ENCODE measurements around the gene TAPBP. TPM values are rescaled to one million over a fixed set of nuclear protein-coding genes. Genes with fewer than 3 reads are reported as not detected.

TAPBP gene
- total RNA-seq, 1 experiment from 2014 or later, result 67.2 TPM

DNA sequence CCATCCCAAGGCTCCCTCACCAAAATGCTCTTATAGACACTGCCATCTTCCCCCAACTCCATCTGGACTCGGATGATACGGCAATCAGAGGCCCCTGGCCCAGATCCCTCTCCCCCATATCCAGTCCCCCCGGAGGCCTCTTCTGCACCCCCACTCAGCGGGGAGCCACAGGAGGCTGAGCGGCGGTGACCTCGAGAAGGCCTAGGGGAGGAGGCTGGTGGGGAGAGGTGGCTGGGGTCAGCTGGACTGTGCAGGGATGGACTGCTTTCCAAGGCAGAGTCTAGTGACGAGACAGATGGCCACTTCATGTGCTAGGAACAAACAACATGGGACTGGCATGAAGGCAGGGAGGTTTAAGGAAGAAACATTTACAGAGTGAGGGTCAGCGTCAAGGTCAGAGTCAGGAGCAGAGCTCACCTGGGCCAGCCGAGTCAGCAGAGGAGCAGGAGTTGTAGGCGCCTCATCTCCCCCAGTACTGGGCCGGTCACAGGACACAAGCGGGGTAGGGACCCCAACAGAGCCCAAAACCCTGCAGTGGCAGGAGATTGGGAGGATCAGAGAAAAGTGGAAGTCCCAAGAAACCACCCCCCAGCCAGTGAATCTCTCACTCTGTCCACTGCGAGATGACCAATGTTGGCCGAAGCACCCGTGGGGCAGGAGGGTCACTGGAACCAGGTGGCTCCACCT is 20.7 kb downstream of the TAPBP start:
- Histone ChIP-seq H2AFZ (ENCODE audit: low read length) (no peak overlapping the region), H3K9me3 (ENCODE audit: low read length) (no peaks in the 10 kb centered on the region), H3K27me3 (ENCODE audit: low read length) (no peaks in the 10 kb centered on the region), H3K79me2 (ENCODE audit: low read length) (peaks cover 42% of the 10 kb centered on the region), H3F3A (ENCODE audit: low read length, unreplicated experiment) (no peaks in the 10 kb centered on the region), H3K4me1 (ENCODE audit: insufficient read depth, low read length) (peaks cover 18% of the 10 kb centered on the region), H4K20me1 (ENCODE audit: low read length) (no peaks in the 10 kb centered on the region), H3K4me2 (ENCODE audit: low read length) (no peak overlapping the region), H3K27ac (ENCODE audit: low read length) (no peak overlapping the region), H3K9ac (ENCODE audit: low read length) (no peak overlapping the region), H3K9me2 (replicated peaks; ENCODE audit: low read length) (no peaks in the 10 kb centered on the region), H3K36me3 (ENCODE audit: low read depth, low read length) (peaks cover 16% of the 10 kb centered on the region; the same call in 1 of the 2 replicates), H3K4me3 (ENCODE audit: low read length) (no peak overlapping the region)
- TF ChIP-seq EZH2phosphoT487 (IDR thresholded peaks at IDR 0.05; ENCODE audit: borderline replicate concordance, low read length) (no peak), EZH2 (IDR thresholded peaks at IDR 0.05; ENCODE audit: low read length, unreplicated experiment) (no peak)
- TF ChIP-seq, protein P1, sequence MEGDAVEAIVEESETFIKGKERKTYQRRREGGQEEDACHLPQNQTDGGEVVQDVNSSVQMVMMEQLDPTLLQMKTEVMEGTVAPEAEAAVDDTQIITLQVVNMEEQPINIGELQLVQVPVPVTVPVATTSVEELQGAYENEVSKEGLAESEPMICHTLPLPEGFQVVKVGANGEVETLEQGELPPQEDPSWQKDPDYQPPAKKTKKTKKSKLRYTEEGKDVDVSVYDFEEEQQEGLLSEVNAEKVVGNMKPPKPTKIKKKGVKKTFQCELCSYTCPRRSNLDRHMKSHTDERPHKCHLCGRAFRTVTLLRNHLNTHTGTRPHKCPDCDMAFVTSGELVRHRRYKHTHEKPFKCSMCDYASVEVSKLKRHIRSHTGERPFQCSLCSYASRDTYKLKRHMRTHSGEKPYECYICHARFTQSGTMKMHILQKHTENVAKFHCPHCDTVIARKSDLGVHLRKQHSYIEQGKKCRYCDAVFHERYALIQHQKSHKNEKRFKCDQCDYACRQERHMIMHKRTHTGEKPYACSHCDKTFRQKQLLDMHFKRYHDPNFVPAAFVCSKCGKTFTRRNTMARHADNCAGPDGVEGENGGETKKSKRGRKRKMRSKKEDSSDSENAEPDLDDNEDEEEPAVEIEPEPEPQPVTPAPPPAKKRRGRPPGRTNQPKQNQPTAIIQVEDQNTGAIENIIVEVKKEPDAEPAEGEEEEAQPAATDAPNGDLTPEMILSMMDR (conservative IDR thresholded peaks at IDR 0.05; ENCODE audit: low read depth, low read length), result no peak
- intact Hi-C loops (cut with micrococcal nuclease), result no loop called here
- DNase-seq, result no peak
- ChIA-PET CTCF (no interaction called here), POLR2A (ENCODE audit: unreplicated experiment) (no interaction called here)
- BruUV-seq (replicated peaks), result no TSS peak
- no peak for ATAC-seq

DNA sequence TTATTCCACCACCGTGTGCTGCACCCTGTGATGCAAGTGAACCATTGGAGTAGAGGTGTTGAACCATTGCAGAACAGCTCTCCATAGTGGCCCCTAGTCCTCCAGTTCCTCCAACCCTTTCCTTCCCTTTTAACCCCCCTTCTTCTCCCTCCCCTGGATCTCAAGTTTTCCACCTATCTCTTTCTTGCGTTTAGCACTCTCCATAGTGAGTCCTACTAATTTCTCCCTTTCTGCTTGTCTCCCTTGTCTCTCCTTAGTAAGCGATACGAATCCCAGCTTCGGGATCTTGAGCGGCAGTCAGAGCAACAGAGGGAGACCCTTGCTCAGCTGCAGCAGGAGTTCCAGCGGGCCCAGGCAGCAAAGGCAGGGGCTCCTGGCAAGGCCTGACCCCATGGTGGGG is 23.4 kb downstream of the TAPBP start:
- Histone ChIP-seq H3K4me2 (ENCODE audit: low read length) (peak overlapping the region; percentile 98), H3K4me3 (ENCODE audit: low read length) (peak overlapping the region; percentile 97), H4K20me1 (ENCODE audit: low read length) (no peaks in the 10 kb centered on the region), H2AFZ (ENCODE audit: low read length) (no peak overlapping the region), H3K27ac (ENCODE audit: low read length) (no peak overlapping the region), H3K79me2 (ENCODE audit: low read length) (peaks cover 52% of the 10 kb centered on the region), H3K36me3 (ENCODE audit: low read depth, low read length) (peaks cover 34% of the 10 kb centered on the region; the same call in 1 of the 2 replicates), H3K9ac (ENCODE audit: low read length) (peak overlapping the region; percentile 91), H3F3A (ENCODE audit: low read length, unreplicated experiment) (no peaks in the 10 kb centered on the region), H3K9me2 (replicated peaks; ENCODE audit: low read length) (no peaks in the 10 kb centered on the region), H3K9me3 (ENCODE audit: low read length) (no peaks in the 10 kb centered on the region), H3K4me1 (ENCODE audit: insufficient read depth, low read length) (peaks cover 17% of the 10 kb centered on the region), H3K27me3 (ENCODE audit: low read length) (no peaks in the 10 kb centered on the region)
- intact Hi-C loops (cut with micrococcal nuclease), result no loop called here
- ATAC-seq (no peak), DNase-seq (no peak)
- no TSS peak for BruUV-seq (replicated peaks)
- ChIA-PET POLR2A (ENCODE audit: unreplicated experiment) (no interaction called here), CTCF (no interaction called here)
- TF ChIP-seq EZH2 (IDR thresholded peaks at IDR 0.05; ENCODE audit: low read length, unreplicated experiment) (no peak), EZH2phosphoT487 (IDR thresholded peaks at IDR 0.05; ENCODE audit: borderline replicate concordance, low read length) (no peak)
- TF ChIP-seq, protein P1 (conservative IDR thresholded peaks at IDR 0.05; ENCODE audit: low read depth, low read length), result no peak

DNA sequence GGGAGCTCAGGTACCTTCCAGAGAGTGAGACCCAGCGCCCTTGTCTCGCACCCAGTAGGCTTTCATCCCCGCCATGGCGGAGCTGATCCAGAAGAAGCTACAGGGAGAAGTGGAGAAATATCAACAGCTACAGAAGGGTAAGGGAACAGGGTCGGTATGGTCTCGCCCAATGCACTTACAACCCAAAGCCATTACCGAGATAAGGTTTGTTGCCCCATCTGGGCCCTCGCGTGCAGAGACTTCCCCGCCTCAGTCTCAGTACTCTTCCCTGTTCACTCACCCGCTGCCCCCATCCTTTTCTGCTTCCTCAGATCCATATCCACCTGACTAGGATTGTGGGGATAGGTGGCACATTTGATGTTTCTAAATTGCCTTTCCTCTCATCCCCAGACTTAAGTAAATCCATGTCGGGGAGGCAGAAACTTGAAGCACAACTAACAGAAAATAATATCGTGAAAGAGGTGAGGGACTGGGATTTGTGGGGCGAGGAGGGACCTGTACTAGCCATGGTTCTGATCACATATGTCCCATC is 24.0 kb downstream of the TAPBP start:
- DNase-seq, result no peak
- ChIA-PET POLR2A (ENCODE audit: unreplicated experiment) (interaction anchor here (1.1 to 1.5 kb wide), 2 partner anchors 10 to 18 kb away, joined by 4 to 7 read pairs; partner anchors contain the start of genes RPS18 and VPS52), CTCF (no interaction called here)
- Histone ChIP-seq H3K9me3 (ENCODE audit: low read length) (no peaks in the 10 kb centered on the region), H3K9me2 (replicated peaks; ENCODE audit: low read length) (no peaks in the 10 kb centered on the region), H3K36me3 (ENCODE audit: low read depth, low read length) (peaks cover 34% of the 10 kb centered on the region; the same call in 1 of the 2 replicates), H2AFZ (ENCODE audit: low read length) (peak overlapping the region; percentile 98), H3K79me2 (ENCODE audit: low read length) (peaks cover 52% of the 10 kb centered on the region), H3F3A (ENCODE audit: low read length, unreplicated experiment) (no peaks in the 10 kb centered on the region), H3K4me1 (ENCODE audit: insufficient read depth, low read length) (peaks cover 17% of the 10 kb centered on the region), H3K4me3 (ENCODE audit: low read length) (peak overlapping the region; percentile 97), H4K20me1 (ENCODE audit: low read length) (no peaks in the 10 kb centered on the region), H3K4me2 (ENCODE audit: low read length) (peak overlapping the region; percentile 98), H3K9ac (ENCODE audit: low read length) (peak overlapping the region; percentile 91), H3K27me3 (ENCODE audit: low read length) (no peaks in the 10 kb centered on the region), H3K27ac (ENCODE audit: low read length) (no peak overlapping the region; the same call in 1 of the 2 replicates)
- peak; percentile 14 for ATAC-seq
- BruUV-seq (replicated peaks), result TSS peak; percentile 90
- intact Hi-C loops (cut with micrococcal nuclease), result loop anchor here (1.0 kb wide), 1 partner anchor 9 kb away; no protein-coding TSS in a partner anchor
- TF ChIP-seq EZH2phosphoT487 (IDR thresholded peaks at IDR 0.05; ENCODE audit: borderline replicate concordance, low read length), result no peak
- TF ChIP-seq, protein P1 (conservative IDR thresholded peaks at IDR 0.05; ENCODE audit: low read depth, low read length), result no peak
- no peak for TF ChIP-seq EZH2 (IDR thresholded peaks at IDR 0.05; ENCODE audit: low read length, unreplicated experiment)
